Stimulated activated memory B cell treated with anti-CD40 and anti-IgM and Interleukin-4, amounts not matched to agents 10 μg/mL and 1 μg/mL and 100 μg/mL, for 72 hours (primary cell): ENCODE results near the gene AKT1S1.
A peak's percentile ranks its signal among the peaks of the same experiment; 100 is the strongest.

Experiments used
- ATAC-seq: fragments of 150-1000 bp; cut with Tn5 transposase; 2 replicates; pipeline ENCODE4 v1.10.0; 2021
- H3K27ac Mint-ChIP-seq: one replicate; pipeline ENCODE4 v1.8.0; 2022; ENCODE audit warnings: mild to moderate bottlenecking, mixed read lengths
- H3K27me3 Mint-ChIP-seq: one replicate; pipeline ENCODE4 v1.8.0; 2022; ENCODE audit warnings: mixed read lengths
- H3K36me3 Mint-ChIP-seq: one replicate; pipeline ENCODE4 v1.8.0; 2022; ENCODE audit warnings: mixed read lengths
- H3K4me1 Mint-ChIP-seq: one replicate; pipeline ENCODE4 v1.8.0; 2022; ENCODE audit warnings: mixed read lengths
- H3K4me3 Mint-ChIP-seq: one replicate; pipeline ENCODE4 v1.8.0; 2022; ENCODE audit warnings: mild to moderate bottlenecking, moderate library complexity, mixed read lengths
- H3K9me3 Mint-ChIP-seq: one replicate; pipeline ENCODE4 v1.8.0; 2022; ENCODE audit warnings: mixed read lengths

Gene AKT1S1

DNA sequence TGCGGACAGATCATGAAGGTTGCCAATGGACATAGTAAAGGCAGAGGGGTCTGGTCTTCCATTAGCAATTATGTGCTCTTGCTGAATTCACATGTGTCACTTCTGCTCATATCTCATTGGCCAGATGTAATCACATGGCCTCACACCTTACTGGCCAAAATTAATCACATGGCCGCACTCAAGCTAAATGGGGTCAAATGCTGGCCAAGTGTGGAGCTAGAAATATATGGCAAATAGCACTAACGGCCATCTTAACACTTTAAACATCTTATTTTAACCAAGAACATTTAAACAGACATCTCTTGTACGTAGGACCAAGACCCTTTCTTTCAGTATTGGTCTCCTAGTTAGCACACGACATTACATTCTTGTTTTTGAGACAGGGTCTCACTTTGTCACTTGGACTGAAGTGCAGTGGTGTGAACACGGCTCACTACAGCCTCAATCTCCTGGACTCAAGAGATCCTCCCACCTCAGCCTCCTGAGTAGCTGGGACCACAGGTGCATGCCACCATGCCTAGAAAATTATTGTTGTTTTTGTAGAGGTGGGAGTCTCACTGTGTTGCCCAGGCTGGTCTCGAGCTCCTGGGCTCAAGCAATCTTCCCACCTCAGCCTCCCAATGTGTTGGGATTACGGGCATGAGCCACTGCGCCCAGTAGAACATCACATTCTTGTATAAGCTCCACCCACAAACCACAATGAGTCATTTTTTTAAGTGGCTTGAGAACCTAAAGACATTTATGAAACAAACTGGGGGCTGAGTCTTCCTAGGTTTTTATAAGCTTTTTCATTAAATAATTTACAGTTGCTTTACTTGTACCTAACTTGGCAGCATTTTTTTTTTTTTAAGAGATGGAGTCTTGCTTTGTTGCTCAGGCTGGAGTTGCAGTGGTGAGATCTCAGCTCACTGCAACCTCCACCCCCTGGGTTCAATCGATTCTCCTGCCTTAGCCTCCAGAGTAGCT is 29.1 kb downstream of the AKT1S1 start:
- Mint-ChIP-seq H3K4me1 (peaks cover 60% of the 10 kb centered on the region), H3K27ac (peak overlapping the region; percentile 49), H3K27me3 (no peaks in the 10 kb centered on the region), H3K36me3 (peaks cover 6% of the 10 kb centered on the region), H3K4me3 (no peak overlapping the region), H3K9me3 (peaks cover 4% of the 10 kb centered on the region)
- ATAC-seq = no peak

DNA sequence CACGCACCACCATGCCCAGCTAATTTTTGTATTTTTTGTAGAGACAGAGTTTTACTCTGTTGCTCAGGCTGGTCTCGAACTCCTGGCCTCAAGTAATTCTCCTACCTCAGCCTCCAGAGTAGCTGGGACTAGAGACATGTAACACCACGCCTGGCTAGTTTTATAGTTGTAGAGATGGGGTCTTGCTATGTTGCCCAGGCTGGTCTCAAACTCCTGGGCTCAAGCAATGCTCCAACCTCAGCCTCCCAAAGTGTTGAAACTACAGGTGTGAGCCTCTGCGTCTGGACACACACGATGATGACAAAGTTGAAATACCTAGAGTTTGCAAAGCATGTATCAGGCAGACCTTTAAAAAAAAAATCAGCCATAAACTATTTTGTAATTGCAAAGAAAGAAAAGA is 30.7 kb downstream of the AKT1S1 start:
- Mint-ChIP-seq H3K4me1 (peaks cover 56% of the 10 kb centered on the region), H3K4me3 (no peak overlapping the region), H3K27me3 (no peaks in the 10 kb centered on the region), H3K9me3 (peaks cover 4% of the 10 kb centered on the region), H3K36me3 (peaks cover 6% of the 10 kb centered on the region), H3K27ac (peak overlapping the region; percentile 42)
- no peak for ATAC-seq

DNA sequence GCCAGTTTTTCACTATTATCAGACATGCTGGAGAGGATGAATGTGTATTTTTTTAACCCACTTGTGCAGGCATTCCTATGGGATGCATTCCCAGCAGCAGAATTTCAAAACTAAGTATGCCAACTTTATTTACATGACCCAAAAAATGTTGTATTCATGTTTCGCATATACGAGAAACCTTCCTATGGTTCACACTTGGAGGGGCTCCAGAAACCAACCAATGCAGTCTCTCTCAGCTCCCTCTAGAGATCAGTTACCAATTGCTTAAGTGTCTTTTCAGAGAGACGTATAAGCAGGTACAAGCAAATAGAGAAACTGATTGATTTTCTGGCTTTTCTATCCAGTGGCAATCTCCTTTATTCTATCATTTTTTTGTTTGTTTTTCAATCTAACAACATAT is 31.7 kb downstream of the AKT1S1 start:
- Mint-ChIP-seq H3K4me3 (no peak overlapping the region), H3K27me3 (no peaks in the 10 kb centered on the region), H3K27ac (peak overlapping the region; percentile 78), H3K36me3 (peaks cover 12% of the 10 kb centered on the region), H3K9me3 (peaks cover 4% of the 10 kb centered on the region), H3K4me1 (peaks cover 56% of the 10 kb centered on the region)
- ATAC-seq = no peak

DNA sequence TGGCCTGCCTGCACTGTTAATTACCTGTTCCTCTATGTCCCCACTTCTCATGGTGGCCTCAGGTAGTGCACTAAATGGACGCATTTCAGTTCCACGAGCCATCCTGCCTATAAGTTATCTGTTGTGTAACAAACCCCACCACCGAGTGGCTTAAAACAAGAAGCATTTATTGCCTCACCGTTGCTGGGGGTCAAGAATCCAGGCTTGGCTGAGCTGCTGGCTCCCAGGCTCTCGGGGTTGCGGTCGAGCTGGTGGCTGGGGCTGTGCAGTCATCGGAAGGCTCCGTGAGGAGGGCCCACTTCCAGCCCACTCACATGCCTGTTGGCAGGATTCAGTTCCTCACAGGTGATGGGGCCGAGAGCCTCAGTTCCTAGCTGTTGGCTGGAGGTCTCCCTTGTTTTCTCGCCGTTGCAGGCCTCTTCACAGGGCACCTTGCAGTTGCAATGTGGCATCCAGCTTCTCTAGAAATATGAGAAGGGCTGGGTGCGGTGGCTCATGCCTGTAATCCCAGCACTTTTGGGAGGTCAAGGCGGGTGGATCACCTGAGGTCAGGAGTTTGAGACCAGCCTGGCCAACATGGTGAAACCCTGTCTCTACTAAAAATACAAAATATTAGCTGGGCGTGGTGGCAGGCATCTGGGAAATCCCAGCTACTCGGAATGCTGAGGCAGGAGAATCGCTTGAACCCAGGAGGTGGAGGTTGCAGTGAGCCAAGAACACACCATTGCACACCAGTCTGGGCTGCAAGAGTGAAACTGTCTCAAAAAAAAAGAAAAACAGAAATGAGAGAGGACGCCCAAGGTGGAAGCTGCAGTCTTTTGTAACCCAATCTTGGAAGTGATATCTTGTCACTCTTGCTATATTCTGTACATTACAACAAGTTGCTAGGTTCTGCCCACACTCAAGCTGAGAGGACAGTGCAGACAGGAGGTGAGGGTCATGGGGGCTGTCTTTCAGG is 32.7 kb downstream of the AKT1S1 start:
- peak overlapping the region; percentile 78 for H3K27ac Mint-ChIP-seq
- H3K9me3 Mint-ChIP-seq = peaks cover 4% of the 10 kb centered on the region
- H3K4me3 Mint-ChIP-seq = peak overlapping the region; percentile 62
- ATAC-seq = no peak
- H3K4me1 Mint-ChIP-seq = peaks cover 48% of the 10 kb centered on the region
- no peaks in the 10 kb centered on the region for H3K27me3 Mint-ChIP-seq
- H3K36me3 Mint-ChIP-seq = peaks cover 19% of the 10 kb centered on the region

DNA sequence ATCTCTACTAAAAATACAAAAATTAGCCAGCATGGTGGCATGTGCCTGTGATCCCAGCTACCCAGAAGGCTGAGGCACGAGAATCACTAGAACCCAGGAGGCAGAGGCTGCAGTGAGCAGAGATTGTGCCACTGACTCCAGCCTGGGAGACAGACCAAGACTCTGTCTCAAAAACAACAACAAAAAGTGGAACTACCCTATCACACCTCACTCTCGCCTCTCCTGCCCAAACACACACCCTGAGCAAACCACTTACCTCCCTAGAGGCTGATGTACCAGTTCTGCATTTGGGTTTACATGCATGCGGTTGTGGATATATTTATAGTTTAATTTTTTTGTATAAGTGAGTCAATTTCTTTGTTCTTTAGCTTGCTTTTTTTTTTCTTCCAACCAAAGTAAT is 33.9 kb downstream of the AKT1S1 start:
- Mint-ChIP-seq H3K9me3 (no peaks in the 10 kb centered on the region), H3K36me3 (peaks cover 25% of the 10 kb centered on the region), H3K4me3 (peak overlapping the region; percentile 50), H3K27me3 (no peaks in the 10 kb centered on the region), H3K27ac (peak overlapping the region; percentile 78), H3K4me1 (peaks cover 36% of the 10 kb centered on the region)
- ATAC-seq = peak; percentile 99

DNA sequence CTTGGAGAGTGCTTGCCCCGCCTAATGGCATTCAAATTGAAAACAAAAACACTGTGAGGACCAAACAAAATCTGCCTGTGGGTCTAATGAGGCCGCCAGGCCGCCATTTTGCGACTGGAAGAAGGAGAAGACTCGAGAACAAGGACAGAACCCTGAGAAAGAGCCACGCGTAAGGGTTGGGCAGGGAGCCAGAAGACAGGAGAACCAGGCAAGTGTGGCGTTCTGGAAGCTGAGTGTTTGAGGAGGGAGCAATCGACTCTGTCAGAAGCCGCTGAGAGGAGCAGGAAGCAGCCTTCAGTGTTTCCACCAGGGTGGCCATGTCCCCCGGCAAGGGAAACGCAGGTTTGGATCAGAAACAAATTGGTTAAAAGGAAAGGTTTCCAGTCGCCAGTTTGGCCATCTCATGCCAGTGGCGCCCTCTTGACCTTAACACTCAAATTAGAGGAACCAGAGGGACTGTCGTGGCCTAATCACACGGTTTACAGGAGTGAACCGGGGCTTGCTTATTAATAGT is 36.4 kb downstream of the AKT1S1 start:
- Mint-ChIP-seq H3K4me3 (no peak overlapping the region), H3K27me3 (no peaks in the 10 kb centered on the region), H3K36me3 (peaks cover 40% of the 10 kb centered on the region), H3K27ac (peak overlapping the region; percentile 20), H3K4me1 (peaks cover 32% of the 10 kb centered on the region), H3K9me3 (no peaks in the 10 kb centered on the region)
- ATAC-seq = no peak

DNA sequence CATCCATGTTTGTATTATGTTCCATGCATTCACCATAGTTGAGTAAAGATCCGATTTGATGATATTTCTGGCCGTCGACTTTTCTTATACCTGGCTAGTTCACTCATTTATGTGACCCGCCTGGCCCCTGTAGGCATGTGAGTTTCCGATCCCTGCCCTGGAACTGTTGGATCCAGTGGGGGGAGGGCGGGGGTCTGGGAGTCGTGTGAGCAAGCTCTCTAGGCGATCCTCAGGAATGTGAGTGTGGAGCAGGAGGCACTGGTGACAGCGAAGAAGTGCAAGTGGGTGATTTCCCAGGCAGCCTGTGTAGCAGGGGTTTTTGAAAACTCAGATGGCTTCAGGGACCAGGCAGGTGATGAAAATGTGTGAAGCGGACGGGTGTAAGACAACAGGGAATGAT is 36.8 kb downstream of the AKT1S1 start:
- Mint-ChIP-seq H3K9me3 (no peaks in the 10 kb centered on the region), H3K36me3 (peaks cover 42% of the 10 kb centered on the region), H3K4me3 (no peak overlapping the region), H3K27me3 (no peaks in the 10 kb centered on the region), H3K4me1 (peaks cover 32% of the 10 kb centered on the region), H3K27ac (peak overlapping the region; percentile 20)
- ATAC-seq = no peak

DNA sequence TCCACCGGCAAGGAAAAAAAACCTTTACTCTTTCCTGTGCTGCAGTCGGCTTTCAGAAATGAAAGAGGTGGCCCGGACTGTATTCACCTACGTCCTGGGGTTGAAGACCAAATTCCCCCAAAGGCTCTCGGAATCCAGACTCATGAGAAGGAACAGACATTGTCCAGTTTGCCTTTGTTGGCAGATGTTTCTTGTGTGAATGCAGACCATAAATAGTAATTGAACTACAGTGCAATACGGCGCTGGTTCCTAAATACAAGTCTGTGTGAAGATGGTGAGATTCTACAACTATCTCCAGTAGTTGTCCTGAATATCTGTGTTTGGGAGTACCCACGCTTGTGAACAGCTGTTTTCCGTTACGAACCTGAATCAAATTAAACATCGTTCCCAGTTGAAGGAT is 37.4 kb downstream of the AKT1S1 start:
- H3K4me3 Mint-ChIP-seq = no peak overlapping the region
- peaks cover 26% of the 10 kb centered on the region for H3K4me1 Mint-ChIP-seq
- H3K27me3 Mint-ChIP-seq = no peaks in the 10 kb centered on the region
- ATAC-seq = no peak
- H3K27ac Mint-ChIP-seq = no peak overlapping the region
- H3K36me3 Mint-ChIP-seq = peaks cover 49% of the 10 kb centered on the region
- no peaks in the 10 kb centered on the region for H3K9me3 Mint-ChIP-seq

DNA sequence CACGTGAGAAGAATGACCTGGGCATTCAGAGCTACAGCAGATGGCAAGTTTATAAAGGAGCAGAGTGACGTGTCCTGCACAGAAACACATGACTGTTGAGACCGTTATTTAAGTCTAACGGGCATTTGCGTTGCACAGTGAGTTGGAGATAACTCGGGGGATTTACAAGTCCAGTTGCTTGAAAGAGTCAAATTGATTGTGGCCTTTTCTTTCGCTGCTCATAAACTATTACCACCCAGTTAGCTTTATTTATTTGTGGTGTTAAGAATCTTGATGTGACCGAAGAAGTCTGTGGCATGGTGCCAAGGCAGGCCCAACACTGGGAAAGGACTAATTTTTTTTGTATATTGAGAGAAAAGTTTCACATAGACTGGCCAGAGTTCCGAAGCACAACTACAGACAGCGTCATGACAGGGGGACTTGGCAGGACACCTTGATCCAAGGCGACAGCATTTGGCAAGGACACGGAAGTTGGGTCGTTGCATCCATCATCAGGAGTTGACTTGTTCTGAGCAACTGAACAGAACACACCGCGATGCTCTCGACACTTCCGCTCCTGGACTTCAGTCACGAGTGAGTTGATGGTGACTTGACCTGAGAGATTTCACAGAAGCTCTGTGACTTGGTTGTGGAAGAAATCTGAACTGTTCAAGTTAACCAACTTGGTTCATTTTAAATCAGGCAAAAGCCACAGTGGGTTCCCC is 38.1 kb downstream of the AKT1S1 start:
- ATAC-seq = no peak
- no peak overlapping the region for H3K4me3 Mint-ChIP-seq
- H3K4me1 Mint-ChIP-seq = peaks cover 19% of the 10 kb centered on the region

DNA sequence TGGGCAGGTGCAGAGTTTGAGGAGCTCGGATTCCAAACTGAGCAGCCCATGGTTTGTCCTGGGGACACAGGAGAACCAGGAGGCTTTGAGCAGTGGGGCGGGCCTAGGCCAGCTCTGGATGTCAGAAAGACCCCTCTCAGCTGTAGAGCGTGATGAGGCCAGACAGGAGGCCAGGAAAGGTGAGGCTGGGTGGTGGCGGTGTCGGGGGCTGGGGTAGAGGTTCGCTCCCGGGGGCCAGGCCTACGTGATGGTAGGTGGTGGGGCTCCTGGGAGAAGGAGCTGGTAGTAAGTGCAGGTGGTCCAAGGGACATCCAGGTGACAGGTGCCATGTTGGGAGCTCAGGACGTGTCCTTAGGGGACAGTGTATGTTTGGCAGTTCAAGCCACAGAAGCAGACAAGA is 39.7 kb downstream of the AKT1S1 start:
- H3K27me3 Mint-ChIP-seq = no peaks in the 10 kb centered on the region
- H3K27ac Mint-ChIP-seq = peak overlapping the region; percentile 74

More for the DNA sequence above, 38.1 kb downstream of the AKT1S1 start:
- Mint-ChIP-seq H3K36me3 (peaks cover 53% of the 10 kb centered on the region), H3K27ac (no peak overlapping the region), H3K27me3 (no peaks in the 10 kb centered on the region), H3K9me3 (no peaks in the 10 kb centered on the region)

DNA sequence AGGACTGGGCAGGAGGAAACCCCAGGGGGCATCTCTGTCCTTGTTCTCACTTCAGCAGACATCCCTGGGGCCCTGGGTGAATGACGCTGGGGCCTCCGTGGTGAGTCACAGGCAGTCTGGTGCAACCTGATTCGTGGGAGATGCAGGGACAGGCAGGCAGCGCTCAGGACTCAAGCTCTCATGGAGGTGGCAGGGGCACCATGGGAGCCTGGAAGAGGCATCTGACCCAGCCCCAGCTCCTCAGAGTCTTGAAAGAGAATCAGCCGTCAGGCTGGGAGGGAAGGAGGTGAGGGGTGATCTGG is 40.2 kb downstream of the AKT1S1 start:
- no peak for ATAC-seq
- no peaks in the 10 kb centered on the region for H3K4me1 Mint-ChIP-seq
- H3K4me3 Mint-ChIP-seq = no peak overlapping the region
- peaks cover 62% of the 10 kb centered on the region for H3K36me3 Mint-ChIP-seq
- no peaks in the 10 kb centered on the region for H3K9me3 Mint-ChIP-seq
- peak overlapping the region; percentile 74 for H3K27ac Mint-ChIP-seq
- no peaks in the 10 kb centered on the region for H3K27me3 Mint-ChIP-seq

More for the DNA sequence above, 39.7 kb downstream of the AKT1S1 start:
- no peak for ATAC-seq
- H3K4me1 Mint-ChIP-seq = peaks cover 3% of the 10 kb centered on the region
- peaks cover 57% of the 10 kb centered on the region for H3K36me3 Mint-ChIP-seq
- no peak overlapping the region for H3K4me3 Mint-ChIP-seq
- no peaks in the 10 kb centered on the region for H3K9me3 Mint-ChIP-seq

DNA sequence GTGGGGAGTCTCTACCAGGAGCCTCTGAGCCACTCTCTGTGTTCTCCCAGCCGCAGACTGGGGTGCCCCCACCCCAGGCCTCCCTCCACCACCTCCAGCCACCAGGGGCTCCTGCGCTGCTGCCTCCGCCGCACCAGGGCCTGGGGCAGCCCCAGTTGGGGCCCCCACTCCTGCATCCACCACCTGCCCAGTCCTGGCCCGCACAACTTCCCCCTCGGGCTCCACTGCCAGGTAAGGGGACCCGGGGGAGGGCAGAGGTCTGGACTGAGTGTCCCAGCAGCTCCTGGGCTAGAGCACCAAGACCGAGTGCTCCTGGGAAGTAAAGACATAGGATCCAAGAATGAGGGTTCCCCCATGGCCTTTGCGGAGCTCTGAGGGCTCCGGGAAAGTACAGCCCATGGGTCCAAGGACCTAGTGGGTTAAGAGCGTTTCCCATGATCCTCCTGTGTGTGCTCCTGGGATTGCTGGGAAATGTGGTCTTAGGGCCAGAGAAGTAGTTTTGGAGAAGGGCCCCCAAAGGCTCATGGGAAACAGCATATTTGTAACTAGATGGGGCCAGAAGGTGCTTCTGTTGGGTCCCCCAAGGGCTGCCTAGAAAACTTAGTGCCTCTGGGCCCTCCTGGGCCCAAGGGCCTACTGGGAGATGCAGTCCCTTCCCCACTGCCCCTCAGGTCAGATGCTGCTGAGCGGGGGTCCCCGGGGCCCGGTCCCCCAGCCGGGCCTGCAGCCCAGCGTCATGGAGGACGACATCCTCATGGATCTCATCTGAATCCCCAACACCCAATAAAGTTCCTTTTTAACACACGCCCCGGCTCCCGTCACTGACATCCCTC is 40.8 kb downstream of the AKT1S1 start:
- peaks cover 66% of the 10 kb centered on the region for H3K36me3 Mint-ChIP-seq
- H3K4me1 Mint-ChIP-seq = no peaks in the 10 kb centered on the region
- no peak for ATAC-seq
- peak overlapping the region; percentile 74 for H3K27ac Mint-ChIP-seq
- no peaks in the 10 kb centered on the region for H3K27me3 Mint-ChIP-seq
- no peaks in the 10 kb centered on the region for H3K9me3 Mint-ChIP-seq
- no peak overlapping the region for H3K4me3 Mint-ChIP-seq

DNA sequence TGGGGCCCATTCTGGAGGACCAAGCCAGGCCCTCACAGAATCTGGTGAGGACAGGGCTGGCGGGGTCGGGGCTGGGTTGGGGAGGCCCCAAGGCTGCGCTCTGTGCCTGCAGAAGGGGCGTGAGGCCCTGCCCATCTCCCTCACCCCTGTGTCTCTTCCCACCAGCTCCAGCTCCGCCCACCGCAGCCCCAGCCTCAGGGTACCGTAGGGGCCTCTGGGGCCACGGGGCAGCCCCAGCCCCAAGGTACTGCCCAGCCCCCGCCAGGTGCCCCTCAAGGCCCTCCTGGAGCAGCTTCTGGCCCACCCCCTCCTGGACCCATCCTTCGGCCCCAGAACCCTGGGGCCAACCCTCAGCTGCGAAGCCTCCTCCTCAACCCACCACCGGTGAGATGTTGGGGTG is 41.6 kb downstream of the AKT1S1 start:
- peak overlapping the region; percentile 12 for H3K27ac Mint-ChIP-seq
- no peaks in the 10 kb centered on the region for H3K27me3 Mint-ChIP-seq
- H3K4me3 Mint-ChIP-seq = no peak overlapping the region
- peak; percentile 27 for ATAC-seq
- no peaks in the 10 kb centered on the region for H3K4me1 Mint-ChIP-seq
- peaks cover 65% of the 10 kb centered on the region for H3K36me3 Mint-ChIP-seq
- no peaks in the 10 kb centered on the region for H3K9me3 Mint-ChIP-seq

DNA sequence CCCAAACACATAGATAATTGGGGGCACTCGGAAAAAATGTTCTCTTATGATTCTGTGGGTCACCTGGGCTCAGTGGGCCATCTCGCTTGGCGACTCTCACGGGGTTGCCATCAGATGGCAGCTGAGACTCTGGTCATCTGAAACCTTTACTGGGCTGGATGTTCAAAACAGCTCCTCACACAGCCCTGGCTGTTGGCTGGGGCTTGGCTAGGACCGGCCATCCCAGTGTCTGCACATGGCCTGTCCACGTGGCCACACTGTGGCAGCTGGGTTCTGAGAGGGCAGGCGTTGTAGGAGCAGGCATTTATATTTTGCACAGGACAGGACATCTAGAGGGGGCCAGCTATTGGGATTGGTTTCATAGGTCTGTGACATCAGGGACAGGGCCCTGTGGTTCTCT is 43.6 kb downstream of the AKT1S1 start:
- H3K4me3 Mint-ChIP-seq = no peak overlapping the region
- H3K27ac Mint-ChIP-seq = no peak overlapping the region
- H3K27me3 Mint-ChIP-seq = no peaks in the 10 kb centered on the region
- peaks cover 10% of the 10 kb centered on the region for H3K4me1 Mint-ChIP-seq
- ATAC-seq = no peak
- H3K9me3 Mint-ChIP-seq = no peaks in the 10 kb centered on the region
- peaks cover 53% of the 10 kb centered on the region for H3K36me3 Mint-ChIP-seq
